Suprapubic skin (tissue), 4 donors: Measurements from ENCODE around the gene TAC4. TPM values are rescaled to one million over a fixed set of nuclear protein-coding genes. Genes with fewer than 3 reads are reported as not detected.

ENCODE experiments used
- DNase-seq, 2 donors: peaks; one replicate each; pipeline ENCODE4 v3.0.0-alpha.2; 2019; ENCODE audit warnings: low spot score in 2 of 2
- H3K27ac ChIP-seq: fragments of 200-600 bp; sonication (generic); one replicate; pipeline ENCODE4 v1.5.1; 2019
- H3K27me3 ChIP-seq: fragments of 200-600 bp; sonication (generic); one replicate; pipeline ENCODE4 v1.5.1; 2019
- H3K36me3 ChIP-seq: fragments of 200-600 bp; sonication (generic); one replicate; pipeline ENCODE4 v1.5.1; 2019
- H3K4me1 ChIP-seq: fragments of 200-600 bp; sonication (generic); one replicate; pipeline ENCODE4 v1.5.1; 2019
- H3K4me3 ChIP-seq: fragments of 200-600 bp; sonication (generic); one replicate; pipeline ENCODE4 v1.5.1; 2019; ENCODE audit warnings: mild to moderate bottlenecking
- H3K9me3 ChIP-seq: fragments of 200-600 bp; sonication (generic); one replicate; pipeline ENCODE4 v1.5.1; 2019
- CTCF ChIP-seq, 2 donors: fragments of 200-600 bp in 1 of 2; fragments of 450-650 bp in 1 of 2; sonication (generic) in 1 of 2; IDR thresholded peaks; one replicate each; pipeline ENCODE4 v1.5.1; 2016 to 2019; ENCODE audit warnings: antibody characterized with exemption in 2 of 2, mild to moderate bottlenecking in 1 of 2, moderate library complexity in 1 of 2
- EP300 ChIP-seq: sonication (generic); formaldehyde crosslinking; IDR thresholded peaks from one replicate; pipeline ENCODE4 v1.6.1; 2017; ENCODE audit warnings: antibody characterized with exemption
- POLR2A ChIP-seq, 2 donors: fragments of 450-650 bp; IDR thresholded peaks; one replicate each; pipeline ENCODE4 v1.6.1; 2017; ENCODE audit warnings: antibody characterized with exemption in 2 of 2, mild to moderate bottlenecking in 2 of 2, moderate library complexity in 2 of 2
- POLR2AphosphoS5 ChIP-seq, 3 donors: sonication (generic); formaldehyde crosslinking; IDR thresholded peaks; one replicate each; pipeline ENCODE4 v1.6.1; 2017; ENCODE audit warnings: antibody characterized with exemption in 3 of 3
- WGBS: methylation state at CpG from one replicate; pipeline ENCODE4 v1.1.5; 2018; 5-methylcytosine and 5-hydroxymethylcytosine counted together
- total RNA-seq, 4 donors: library from RNA; depleted of rRNA; stranded (reverse); fragments of >200 nt; gene quantifications; one replicate each; pipeline ENCODE4 v1.1.0, GENCODE V29; 2016

Gene TAC4
- total RNA-seq, 4 donors from 2014 or later = not detected

GRCh38 chr17:49880291-49881053 is 32.6 kb upstream of the TAC4 start:
- no peak overlapping the region for H3K4me3 ChIP-seq
- no peaks in the 10 kb centered on the region for H3K36me3 ChIP-seq
- peaks cover 11% of the 10 kb centered on the region for H3K4me1 ChIP-seq
- 23% methylated on average over 22 of the region's 41 CpGs for WGBS
- peaks cover 46% of the 10 kb centered on the region for H3K27me3 ChIP-seq
- peak; percentile 81 to 88 for DNase-seq
- H3K27ac ChIP-seq = no peak overlapping the region
- no peaks in the 10 kb centered on the region for H3K9me3 ChIP-seq
- TF ChIP-seq POLR2A (IDR thresholded peaks at IDR 0.05) (no peak), CTCF (IDR thresholded peaks at IDR 0.05) (peak; percentile 97 to 99)

- H3K4me3 ChIP-seq = no peak overlapping the region
- H3K4me1 ChIP-seq = peaks cover 11% of the 10 kb centered on the region
- no peaks in the 10 kb centered on the region for H3K36me3 ChIP-seq
- no peak overlapping the region for H3K27ac ChIP-seq
- TF ChIP-seq POLR2AphosphoS5 (IDR thresholded peaks at IDR 0.05) (no peak), EP300 (no peak), CTCF (IDR thresholded peaks at IDR 0.05) (no peak), POLR2A (IDR thresholded peaks at IDR 0.05) (no peak)
- peaks cover 47% of the 10 kb centered on the region for H3K27me3 ChIP-seq
- no peaks in the 10 kb centered on the region for H3K9me3 ChIP-seq
- DNase-seq = no peak
- WGBS = 75% methylated on average over 14 of the region's 14 CpGs
Observed at GRCh38 chr17:49878931-49879904, 31.3 kb upstream of the TAC4 start.

- 61% methylated on average over 8 of the region's 9 CpGs for WGBS
- TF ChIP-seq POLR2AphosphoS5 (IDR thresholded peaks at IDR 0.05) (no peak), POLR2A (IDR thresholded peaks at IDR 0.05) (no peak), CTCF (IDR thresholded peaks at IDR 0.05) (no peak), EP300 (no peak)
- H3K27me3 ChIP-seq = peaks cover 24% of the 10 kb centered on the region
- no peak overlapping the region for H3K27ac ChIP-seq
- H3K4me3 ChIP-seq = no peak overlapping the region
- no peaks in the 10 kb centered on the region for H3K36me3 ChIP-seq
- no peaks in the 10 kb centered on the region for H3K9me3 ChIP-seq
- DNase-seq = no peak
- peaks cover 24% of the 10 kb centered on the region for H3K4me1 ChIP-seq
Observed at GRCh38 chr17:49875685-49876084, 27.8 kb upstream of the TAC4 start.

GRCh38 chr17:49874911-49875310 is 27.0 kb upstream of the TAC4 start:
- Histone ChIP-seq H3K4me3 (no peak overlapping the region), H3K9me3 (no peaks in the 10 kb centered on the region), H3K27ac (no peak overlapping the region), H3K4me1 (peaks cover 17% of the 10 kb centered on the region), H3K27me3 (peaks cover 17% of the 10 kb centered on the region), H3K36me3 (no peaks in the 10 kb centered on the region)
- TF ChIP-seq POLR2AphosphoS5 (IDR thresholded peaks at IDR 0.05) (no peak), CTCF (IDR thresholded peaks at IDR 0.05) (no peak), POLR2A (IDR thresholded peaks at IDR 0.05) (no peak), EP300 (no peak)
- WGBS = 84% methylated on average over 2 of the region's 2 CpGs
- DNase-seq = no peak

- WGBS = 81% methylated on average over 3 of the region's 3 CpGs
- H3K9me3 ChIP-seq = no peaks in the 10 kb centered on the region
- H3K4me3 ChIP-seq = no peak overlapping the region
- no peaks in the 10 kb centered on the region for H3K36me3 ChIP-seq
- DNase-seq = no peak
- peaks cover 17% of the 10 kb centered on the region for H3K4me1 ChIP-seq
- H3K27ac ChIP-seq = no peak overlapping the region
- TF ChIP-seq CTCF (IDR thresholded peaks at IDR 0.05) = no peak
- TF ChIP-seq EP300 = no peak
- TF ChIP-seq POLR2A (IDR thresholded peaks at IDR 0.05) = no peak
- no peak for TF ChIP-seq POLR2AphosphoS5 (IDR thresholded peaks at IDR 0.05)
- peaks cover 12% of the 10 kb centered on the region for H3K27me3 ChIP-seq
Observed at GRCh38 chr17:49873926-49874325, 26.1 kb upstream of the TAC4 start.
